WTC11 (cell line): ENCODE results near the gene MIER3. TPM values are rescaled to one million over a fixed set of nuclear protein-coding genes. Genes with fewer than 3 reads are reported as not detected.
"Not testable (repeated sequence)": the region's sequence is repeated elsewhere in the genome, so short reads cannot be mapped to it uniquely, and the experiment has no call there.

Experiments used
- ATAC-seq: fragments of 200-7000 bp; cut with Tn5 transposase; 2 replicates; pipeline ENCODE4 v1.10.0; 2021; ENCODE audit warnings: mild to moderate bottlenecking, moderate library complexity
- CTCF ChIA-PET: fragments of 300-600 bp; sonication (Branson Sonifier 250); formaldehyde crosslinking; loops from one replicate; lab custom pipeline; 2021; ENCODE audit warnings: antibody characterized with exemption; lab: Charles Lee
- POLR2A ChIA-PET: fragments of 350-600 bp; sonication (Branson Sonifier 250); formaldehyde crosslinking; loops from one replicate; lab custom pipeline; 2021; ENCODE audit warnings: antibody characterized with exemption; lab: Charles Lee
- DNase-seq: peaks from one replicate; pipeline ENCODE4 v3.0.0; 2021; ENCODE audit warnings: low spot score
- H3K27ac Mint-ChIP-seq: 2 replicates; pipeline ENCODE4 v1.8.0; 2021; ENCODE audit warnings: mixed read lengths
- H3K27me3 Mint-ChIP-seq: 2 replicates; pipeline ENCODE4 v1.8.0; 2021; ENCODE audit warnings: low read depth, mild to moderate bottlenecking, moderate library complexity, mixed read lengths
- H3K36me3 Mint-ChIP-seq: 2 replicates; pipeline ENCODE4 v1.8.0; 2021; ENCODE audit warnings: mixed read lengths
- H3K4me1 Mint-ChIP-seq: 2 replicates; pipeline ENCODE4 v1.8.0; 2022; ENCODE audit warnings: mixed read lengths
- H3K4me3 Mint-ChIP-seq: 2 replicates; pipeline ENCODE4 v1.8.0; 2021; ENCODE audit warnings: mild to moderate bottlenecking, moderate library complexity, mixed read lengths
- H3K9me3 Mint-ChIP-seq: 2 replicates; pipeline ENCODE4 v1.8.0; 2021; ENCODE audit warnings: mixed read lengths
- FOXK1 ChIP-seq: sonication (generic); formaldehyde crosslinking; IDR thresholded peaks from 2 replicates; pipeline ENCODE4 v1.8.0; 2022; ENCODE audit warnings: mild to moderate bottlenecking, moderate library complexity, missing genetic modification reagents
- FOXP1 ChIP-seq: sonication (generic); formaldehyde crosslinking; IDR thresholded peaks from 2 replicates; pipeline ENCODE4 v1.8.0; 2022; ENCODE audit warnings: missing genetic modification reagents, mild to moderate bottlenecking, moderate library complexity, borderline replicate concordance
- MYBL2 ChIP-seq: sonication (generic); formaldehyde crosslinking; IDR thresholded peaks from 2 replicates; pipeline ENCODE4 v1.8.1; 2023; ENCODE audit warnings: mild to moderate bottlenecking, moderate library complexity, missing genetic modification reagents
- NR2C2 ChIP-seq: sonication (generic); formaldehyde crosslinking; IDR thresholded peaks from 2 replicates; pipeline ENCODE4 v1.8.0; 2022; ENCODE audit warnings: mild to moderate bottlenecking, missing genetic modification reagents
- TCF7 ChIP-seq: sonication (generic); formaldehyde crosslinking; IDR thresholded peaks from 2 replicates; pipeline ENCODE4 v1.8.0; 2022; ENCODE audit warnings: mild to moderate bottlenecking, low read depth, missing genetic modification reagents, moderate library complexity
- TEAD4 ChIP-seq: sonication (generic); formaldehyde crosslinking; IDR thresholded peaks from 2 replicates; pipeline ENCODE4 v1.8.0; 2022; ENCODE audit warnings: mild to moderate bottlenecking, missing genetic modification reagents
- total RNA-seq: library from RNA; stranded (reverse); gene quantifications from 3 replicates; pipeline ENCODE4 v1.2.3, GENCODE V29; 2021
- TF ChIP-seq, protein P1 (sequence below): sonication (generic); formaldehyde crosslinking; conservative IDR thresholded peaks from 2 replicates; pipeline ENCODE4 v1.8.1; 2023; ENCODE audit warnings: mild to moderate bottlenecking, low read depth, missing genetic modification reagents, moderate library complexity
- TF ChIP-seq, protein P2 (sequence below): sonication (generic); formaldehyde crosslinking; IDR thresholded peaks from 2 replicates; pipeline ENCODE4 v1.8.0; 2022; ENCODE audit warnings: mild to moderate bottlenecking, missing genetic modification reagents
- TF ChIP-seq, protein P3 (sequence below): fragments of 250-450 bp; sonication (Bioruptor Pico); IDR thresholded peaks from 2 replicates; pipeline ENCODE4 v1.9.0; 2021; ENCODE audit warnings: mild to moderate bottlenecking
- TF ChIP-seq, protein P4 (sequence below): sonication (generic); formaldehyde crosslinking; IDR thresholded peaks from 2 replicates; pipeline ENCODE4 v1.8.1; 2023; ENCODE audit warnings: mild to moderate bottlenecking, moderate library complexity, missing genetic modification reagents
- TF ChIP-seq, protein P5 (sequence below): sonication (generic); formaldehyde crosslinking; IDR thresholded peaks from 2 replicates; pipeline ENCODE4 v1.8.1; 2023; ENCODE audit warnings: mild to moderate bottlenecking, missing genetic modification reagents, moderate library complexity
- TF ChIP-seq, protein P6 (sequence below): sonication (generic); formaldehyde crosslinking; IDR thresholded peaks from 2 replicates; pipeline ENCODE4 v1.8.1; 2022; ENCODE audit warnings: low read depth, missing genetic modification reagents, borderline replicate concordance
- TF ChIP-seq, protein P7 (sequence below): sonication (generic); formaldehyde crosslinking; IDR thresholded peaks from 2 replicates; pipeline ENCODE4 v1.8.0; 2022; ENCODE audit warnings: mild to moderate bottlenecking, missing genetic modification reagents
- TF ChIP-seq, protein P8 (sequence below): fragments of 250-450 bp; sonication (Bioruptor Pico); IDR thresholded peaks from 2 replicates; pipeline ENCODE4 v2.1.2; 2022; ENCODE audit warnings: mild to moderate bottlenecking, moderate library complexity

The MIER3 gene
- total RNA-seq, 1 experiment from 2014 or later: 27.8 TPM

DNA sequence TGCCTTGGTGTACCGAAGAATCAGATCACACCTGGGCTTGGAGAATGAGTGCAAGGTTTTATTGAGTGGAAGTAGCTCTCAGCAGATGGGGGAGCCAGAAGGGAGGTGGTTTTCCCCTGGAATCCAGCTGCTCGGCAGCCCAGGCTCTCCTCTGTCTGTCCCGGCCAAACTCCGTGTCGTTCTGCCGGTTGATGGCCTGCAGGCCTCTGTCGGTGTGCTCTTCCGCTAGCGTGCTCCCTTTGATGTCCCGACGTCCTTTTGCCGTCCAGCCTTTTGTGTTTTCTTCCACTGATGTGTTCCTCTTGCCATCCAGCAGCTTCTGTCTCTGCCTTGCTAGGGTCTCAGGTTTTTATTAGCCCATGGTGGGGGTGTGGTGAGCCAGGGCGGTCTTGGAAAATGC lies 28.0 kb upstream of the MIER3 start (continued):
- TF ChIP-seq, protein P1, sequence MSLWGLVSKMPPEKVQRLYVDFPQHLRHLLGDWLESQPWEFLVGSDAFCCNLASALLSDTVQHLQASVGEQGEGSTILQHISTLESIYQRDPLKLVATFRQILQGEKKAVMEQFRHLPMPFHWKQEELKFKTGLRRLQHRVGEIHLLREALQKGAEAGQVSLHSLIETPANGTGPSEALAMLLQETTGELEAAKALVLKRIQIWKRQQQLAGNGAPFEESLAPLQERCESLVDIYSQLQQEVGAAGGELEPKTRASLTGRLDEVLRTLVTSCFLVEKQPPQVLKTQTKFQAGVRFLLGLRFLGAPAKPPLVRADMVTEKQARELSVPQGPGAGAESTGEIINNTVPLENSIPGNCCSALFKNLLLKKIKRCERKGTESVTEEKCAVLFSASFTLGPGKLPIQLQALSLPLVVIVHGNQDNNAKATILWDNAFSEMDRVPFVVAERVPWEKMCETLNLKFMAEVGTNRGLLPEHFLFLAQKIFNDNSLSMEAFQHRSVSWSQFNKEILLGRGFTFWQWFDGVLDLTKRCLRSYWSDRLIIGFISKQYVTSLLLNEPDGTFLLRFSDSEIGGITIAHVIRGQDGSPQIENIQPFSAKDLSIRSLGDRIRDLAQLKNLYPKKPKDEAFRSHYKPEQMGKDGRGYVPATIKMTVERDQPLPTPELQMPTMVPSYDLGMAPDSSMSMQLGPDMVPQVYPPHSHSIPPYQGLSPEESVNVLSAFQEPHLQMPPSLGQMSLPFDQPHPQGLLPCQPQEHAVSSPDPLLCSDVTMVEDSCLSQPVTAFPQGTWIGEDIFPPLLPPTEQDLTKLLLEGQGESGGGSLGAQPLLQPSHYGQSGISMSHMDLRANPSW: no peak
- TF ChIP-seq, protein P2, sequence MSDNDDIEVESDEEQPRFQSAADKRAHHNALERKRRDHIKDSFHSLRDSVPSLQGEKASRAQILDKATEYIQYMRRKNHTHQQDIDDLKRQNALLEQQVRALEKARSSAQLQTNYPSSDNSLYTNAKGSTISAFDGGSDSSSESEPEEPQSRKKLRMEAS (CRISPR knock-in tag): no peak
- TF ChIP-seq, protein P3, sequence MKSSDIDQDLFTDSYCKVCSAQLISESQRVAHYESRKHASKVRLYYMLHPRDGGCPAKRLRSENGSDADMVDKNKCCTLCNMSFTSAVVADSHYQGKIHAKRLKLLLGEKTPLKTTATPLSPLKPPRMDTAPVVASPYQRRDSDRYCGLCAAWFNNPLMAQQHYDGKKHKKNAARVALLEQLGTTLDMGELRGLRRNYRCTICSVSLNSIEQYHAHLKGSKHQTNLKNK (CRISPR knock-in tag): no peak
- TF ChIP-seq, all 79 proteins: peak for 0

DNA sequence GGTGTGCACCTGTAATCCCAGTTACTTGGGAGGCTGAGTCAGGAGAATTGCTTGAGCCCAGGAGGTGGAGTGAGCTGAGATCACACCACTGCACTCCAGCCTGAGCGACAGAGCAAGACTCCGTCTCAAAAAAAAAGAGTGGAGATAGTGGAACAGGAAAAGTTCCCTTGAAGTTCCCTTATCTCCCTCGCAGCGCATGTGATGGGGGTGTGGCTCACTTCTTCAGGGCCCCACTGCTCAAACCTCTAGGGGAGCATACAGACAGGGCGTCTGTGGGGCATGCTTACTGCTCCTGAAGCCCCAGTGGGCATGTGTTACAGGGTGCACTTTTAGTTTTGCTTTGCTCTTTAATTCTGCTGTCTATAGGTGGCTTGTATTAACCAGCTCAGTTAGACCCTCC lies 27.6 kb upstream of the MIER3 start:
- H3K9me3 Mint-ChIP-seq, DNase-seq, H3K4me3 Mint-ChIP-seq, POLR2A ChIA-PET, H3K27me3 Mint-ChIP-seq, ATAC-seq, H3K27ac Mint-ChIP-seq, CTCF ChIA-PET, H3K4me1 Mint-ChIP-seq, H3K36me3 Mint-ChIP-seq: not testable (repeated sequence)

DNA sequence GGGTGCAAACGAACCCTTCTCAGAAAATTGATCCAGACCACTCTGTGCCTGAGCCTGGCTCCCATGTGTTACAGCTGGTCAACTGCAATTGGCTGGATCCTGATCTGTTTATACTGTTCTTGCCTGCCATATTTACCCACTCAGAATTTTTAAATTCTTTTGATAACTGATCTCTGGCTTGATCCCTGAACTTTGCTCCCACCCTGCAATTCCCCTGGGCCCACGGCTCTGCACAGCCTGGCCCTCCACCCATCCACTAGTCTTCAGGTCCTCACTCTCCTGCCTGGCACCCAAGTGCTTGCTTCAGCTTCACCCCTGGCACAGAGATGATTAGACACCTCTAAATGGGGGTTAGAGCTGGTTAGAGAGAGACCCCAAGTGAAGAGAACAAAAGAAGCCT lies 25.9 kb upstream of the MIER3 start:
- CTCF ChIA-PET: interaction anchor here (0.8 kb wide), 1 partner anchor 160 kb away, joined by 3 read pairs; no protein-coding TSS in a partner anchor

DNA sequence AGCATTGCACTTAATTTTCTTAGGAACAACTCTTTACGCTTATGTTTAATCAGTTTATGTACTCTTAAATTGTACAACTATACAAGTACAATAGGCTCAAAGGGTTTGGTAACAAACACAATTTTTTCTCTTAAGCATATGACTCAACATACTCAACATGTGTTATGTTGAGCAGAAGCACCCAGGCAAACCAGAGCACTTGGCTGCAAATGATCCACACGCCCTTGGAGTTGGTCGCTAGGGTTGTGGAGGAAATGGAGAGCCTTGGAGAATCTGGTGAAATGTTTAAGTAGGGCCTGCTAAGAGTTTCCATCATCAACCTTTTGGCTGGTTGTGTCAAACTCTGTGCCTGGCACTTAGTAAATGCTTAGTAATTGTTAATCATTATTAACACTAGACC lies 25.1 kb upstream of the MIER3 start:
- no peaks in the 10 kb centered on the region for H3K36me3 Mint-ChIP-seq
- no peak overlapping the region for H3K4me3 Mint-ChIP-seq
- DNase-seq (no peak), ATAC-seq (no peak)
- no peaks in the 10 kb centered on the region for H3K9me3 Mint-ChIP-seq
- no peaks in the 10 kb centered on the region for H3K27me3 Mint-ChIP-seq
- no peak overlapping the region for H3K27ac Mint-ChIP-seq
- POLR2A ChIA-PET: no interaction called here
- CTCF ChIA-PET: no interaction called here
- TF ChIP-seq, protein P4, sequence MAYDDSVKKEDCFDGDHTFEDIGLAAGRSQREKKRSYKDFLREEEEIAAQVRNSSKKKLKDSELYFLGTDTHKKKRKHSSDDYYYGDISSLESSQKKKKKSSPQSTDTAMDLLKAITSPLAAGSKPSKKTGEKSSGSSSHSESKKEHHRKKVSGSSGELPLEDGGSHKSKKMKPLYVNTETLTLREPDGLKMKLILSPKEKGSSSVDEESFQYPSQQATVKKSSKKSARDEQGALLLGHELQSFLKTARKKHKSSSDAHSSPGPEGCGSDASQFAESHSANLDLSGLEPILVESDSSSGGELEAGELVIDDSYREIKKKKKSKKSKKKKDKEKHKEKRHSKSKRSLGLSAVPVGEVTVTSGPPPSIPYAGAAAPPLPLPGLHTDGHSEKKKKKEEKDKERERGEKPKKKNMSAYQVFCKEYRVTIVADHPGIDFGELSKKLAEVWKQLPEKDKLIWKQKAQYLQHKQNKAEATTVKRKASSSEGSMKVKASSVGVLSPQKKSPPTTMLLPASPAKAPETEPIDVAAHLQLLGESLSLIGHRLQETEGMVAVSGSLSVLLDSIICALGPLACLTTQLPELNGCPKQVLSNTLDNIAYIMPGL (CRISPR knock-in tag): no peak
- TF ChIP-seq, protein P5, sequence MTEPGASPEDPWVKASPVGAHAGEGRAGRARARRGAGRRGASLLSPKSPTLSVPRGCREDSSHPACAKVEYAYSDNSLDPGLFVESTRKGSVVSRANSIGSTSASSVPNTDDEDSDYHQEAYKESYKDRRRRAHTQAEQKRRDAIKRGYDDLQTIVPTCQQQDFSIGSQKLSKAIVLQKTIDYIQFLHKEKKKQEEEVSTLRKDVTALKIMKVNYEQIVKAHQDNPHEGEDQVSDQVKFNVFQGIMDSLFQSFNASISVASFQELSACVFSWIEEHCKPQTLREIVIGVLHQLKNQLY (CRISPR knock-in tag): no peak
- TF ChIP-seq, protein P6, sequence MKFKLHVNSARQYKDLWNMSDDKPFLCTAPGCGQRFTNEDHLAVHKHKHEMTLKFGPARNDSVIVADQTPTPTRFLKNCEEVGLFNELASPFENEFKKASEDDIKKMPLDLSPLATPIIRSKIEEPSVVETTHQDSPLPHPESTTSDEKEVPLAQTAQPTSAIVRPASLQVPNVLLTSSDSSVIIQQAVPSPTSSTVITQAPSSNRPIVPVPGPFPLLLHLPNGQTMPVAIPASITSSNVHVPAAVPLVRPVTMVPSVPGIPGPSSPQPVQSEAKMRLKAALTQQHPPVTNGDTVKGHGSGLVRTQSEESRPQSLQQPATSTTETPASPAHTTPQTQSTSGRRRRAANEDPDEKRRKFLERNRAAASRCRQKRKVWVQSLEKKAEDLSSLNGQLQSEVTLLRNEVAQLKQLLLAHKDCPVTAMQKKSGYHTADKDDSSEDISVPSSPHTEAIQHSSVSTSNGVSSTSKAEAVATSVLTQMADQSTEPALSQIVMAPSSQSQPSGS (CRISPR knock-in tag): no peak
- no peak for TF ChIP-seq FOXP1 (CRISPR knock-in tag)
- TF ChIP-seq, protein P3 (CRISPR knock-in tag): no peak
- TF ChIP-seq TCF7 (CRISPR knock-in tag): no peak
- no peaks in the 10 kb centered on the region for H3K4me1 Mint-ChIP-seq

More for the DNA sequence above, 25.9 kb upstream of the MIER3 start:
- POLR2A ChIA-PET: no interaction called here
- Mint-ChIP-seq H3K27ac (no peak overlapping the region), H3K36me3 (no peaks in the 10 kb centered on the region), H3K27me3 (no peaks in the 10 kb centered on the region), H3K4me3 (no peak overlapping the region), H3K9me3 (no peaks in the 10 kb centered on the region), H3K4me1 (no peaks in the 10 kb centered on the region)
- TF ChIP-seq, protein P7, sequence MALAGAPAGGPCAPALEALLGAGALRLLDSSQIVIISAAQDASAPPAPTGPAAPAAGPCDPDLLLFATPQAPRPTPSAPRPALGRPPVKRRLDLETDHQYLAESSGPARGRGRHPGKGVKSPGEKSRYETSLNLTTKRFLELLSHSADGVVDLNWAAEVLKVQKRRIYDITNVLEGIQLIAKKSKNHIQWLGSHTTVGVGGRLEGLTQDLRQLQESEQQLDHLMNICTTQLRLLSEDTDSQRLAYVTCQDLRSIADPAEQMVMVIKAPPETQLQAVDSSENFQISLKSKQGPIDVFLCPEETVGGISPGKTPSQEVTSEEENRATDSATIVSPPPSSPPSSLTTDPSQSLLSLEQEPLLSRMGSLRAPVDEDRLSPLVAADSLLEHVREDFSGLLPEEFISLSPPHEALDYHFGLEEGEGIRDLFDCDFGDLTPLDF: no peak
- TF ChIP-seq NR2C2 (CRISPR knock-in tag): no peak
- no peak for TF ChIP-seq TEAD4 (CRISPR knock-in tag)
- TF ChIP-seq FOXK1 (CRISPR knock-in tag): no peak
- TF ChIP-seq, protein P8, sequence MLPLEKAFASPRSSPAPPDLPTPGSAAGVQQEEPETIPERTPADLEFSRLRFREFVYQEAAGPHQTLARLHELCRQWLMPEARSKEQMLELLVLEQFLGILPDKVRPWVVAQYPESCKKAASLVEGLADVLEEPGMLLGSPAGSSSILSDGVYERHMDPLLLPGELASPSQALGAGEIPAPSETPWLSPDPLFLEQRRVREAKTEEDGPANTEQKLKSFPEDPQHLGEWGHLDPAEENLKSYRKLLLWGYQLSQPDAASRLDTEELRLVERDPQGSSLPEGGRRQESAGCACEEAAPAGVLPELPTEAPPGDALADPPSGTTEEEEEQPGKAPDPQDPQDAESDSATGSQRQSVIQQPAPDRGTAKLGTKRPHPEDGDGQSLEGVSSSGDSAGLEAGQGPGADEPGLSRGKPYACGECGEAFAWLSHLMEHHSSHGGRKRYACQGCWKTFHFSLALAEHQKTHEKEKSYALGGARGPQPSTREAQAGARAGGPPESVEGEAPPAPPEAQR: no peak
- TF ChIP-seq MYBL2 (CRISPR knock-in tag): no peak
- DNase-seq (no peak), ATAC-seq (no peak)
